C4-2B (cell line): Measurements from ENCODE around the gene MED25.

Experiments used
- ZFX ChIP-seq: fragments of 450-650 bp; IDR thresholded peaks from 2 replicates; pipeline ENCODE4 v1.6.1; 2017
- TF ChIP-seq, protein P1 (sequence below): fragments of 450-650 bp; conservative IDR thresholded peaks from 2 replicates; pipeline ENCODE4 v1.5.1; 2017; ENCODE audit warnings: mild to moderate bottlenecking

DNA sequence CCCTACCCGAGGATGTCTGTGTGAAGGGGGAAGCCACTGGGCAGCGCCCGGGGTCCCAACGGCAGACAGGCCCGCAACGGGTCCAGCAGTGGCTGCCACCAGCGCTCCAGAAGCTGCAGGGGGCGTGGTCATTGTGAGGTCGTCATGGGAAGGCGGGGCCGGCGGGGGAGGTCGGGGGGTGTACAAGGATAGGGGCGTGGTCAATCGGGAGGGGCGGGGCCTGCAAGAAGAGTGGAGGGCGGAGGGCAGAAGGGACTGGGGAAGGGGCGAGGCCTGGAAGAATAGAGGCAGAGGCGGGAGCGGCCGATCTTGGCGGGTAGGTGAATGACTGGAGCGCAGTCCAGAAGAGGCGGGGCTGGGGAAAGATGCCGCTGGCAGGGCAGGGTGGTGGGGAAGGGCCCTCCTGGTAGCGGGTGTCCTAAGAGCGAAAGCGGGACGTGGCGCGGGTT lies 9.4 kb upstream of the MED25 start:
- TF ChIP-seq, protein P1, sequence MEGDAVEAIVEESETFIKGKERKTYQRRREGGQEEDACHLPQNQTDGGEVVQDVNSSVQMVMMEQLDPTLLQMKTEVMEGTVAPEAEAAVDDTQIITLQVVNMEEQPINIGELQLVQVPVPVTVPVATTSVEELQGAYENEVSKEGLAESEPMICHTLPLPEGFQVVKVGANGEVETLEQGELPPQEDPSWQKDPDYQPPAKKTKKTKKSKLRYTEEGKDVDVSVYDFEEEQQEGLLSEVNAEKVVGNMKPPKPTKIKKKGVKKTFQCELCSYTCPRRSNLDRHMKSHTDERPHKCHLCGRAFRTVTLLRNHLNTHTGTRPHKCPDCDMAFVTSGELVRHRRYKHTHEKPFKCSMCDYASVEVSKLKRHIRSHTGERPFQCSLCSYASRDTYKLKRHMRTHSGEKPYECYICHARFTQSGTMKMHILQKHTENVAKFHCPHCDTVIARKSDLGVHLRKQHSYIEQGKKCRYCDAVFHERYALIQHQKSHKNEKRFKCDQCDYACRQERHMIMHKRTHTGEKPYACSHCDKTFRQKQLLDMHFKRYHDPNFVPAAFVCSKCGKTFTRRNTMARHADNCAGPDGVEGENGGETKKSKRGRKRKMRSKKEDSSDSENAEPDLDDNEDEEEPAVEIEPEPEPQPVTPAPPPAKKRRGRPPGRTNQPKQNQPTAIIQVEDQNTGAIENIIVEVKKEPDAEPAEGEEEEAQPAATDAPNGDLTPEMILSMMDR = no peak
- TF ChIP-seq ZFX = no peak
